KG1 (cell line): Measurements from ENCODE around the gene SPI1.

Source experiments
- DNase-seq: peaks from one replicate; lab custom pipeline; 2025; lab: John Stamatoyannopoulos, UW

Gene SPI1

GRCh38 chr11:47406896-47407745 lies 28.8 kb upstream of the SPI1 start:
- no peak for DNase-seq

GRCh38 chr11:47403571-47403970 lies 25.2 kb upstream of the SPI1 start:
- no peak for DNase-seq

DNA sequence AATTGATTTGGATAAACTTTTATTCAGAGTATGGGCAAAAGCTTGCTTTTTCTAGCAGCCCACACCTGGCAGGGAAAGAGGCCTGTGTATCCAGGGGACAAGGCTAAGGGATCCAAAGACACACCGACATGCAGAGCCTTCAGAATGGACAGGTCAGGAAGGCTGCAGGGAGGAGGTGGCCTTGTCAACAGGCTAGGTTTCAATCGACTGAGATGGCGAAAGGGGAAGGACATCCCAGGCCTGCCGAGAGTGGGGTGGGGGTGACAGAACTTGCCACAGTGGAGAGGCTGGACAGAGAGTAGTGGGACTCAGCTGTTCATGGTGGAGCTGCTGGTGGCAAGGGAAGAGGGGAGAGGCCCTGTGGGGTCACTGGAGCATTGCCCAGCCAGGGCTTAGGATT lies 24.8 kb upstream of the SPI1 start:
- DNase-seq = no peak

- no peak for DNase-seq
Measured at GRCh38 chr11:47400768-47401279, 22.5 kb upstream of the SPI1 start.

DNA sequence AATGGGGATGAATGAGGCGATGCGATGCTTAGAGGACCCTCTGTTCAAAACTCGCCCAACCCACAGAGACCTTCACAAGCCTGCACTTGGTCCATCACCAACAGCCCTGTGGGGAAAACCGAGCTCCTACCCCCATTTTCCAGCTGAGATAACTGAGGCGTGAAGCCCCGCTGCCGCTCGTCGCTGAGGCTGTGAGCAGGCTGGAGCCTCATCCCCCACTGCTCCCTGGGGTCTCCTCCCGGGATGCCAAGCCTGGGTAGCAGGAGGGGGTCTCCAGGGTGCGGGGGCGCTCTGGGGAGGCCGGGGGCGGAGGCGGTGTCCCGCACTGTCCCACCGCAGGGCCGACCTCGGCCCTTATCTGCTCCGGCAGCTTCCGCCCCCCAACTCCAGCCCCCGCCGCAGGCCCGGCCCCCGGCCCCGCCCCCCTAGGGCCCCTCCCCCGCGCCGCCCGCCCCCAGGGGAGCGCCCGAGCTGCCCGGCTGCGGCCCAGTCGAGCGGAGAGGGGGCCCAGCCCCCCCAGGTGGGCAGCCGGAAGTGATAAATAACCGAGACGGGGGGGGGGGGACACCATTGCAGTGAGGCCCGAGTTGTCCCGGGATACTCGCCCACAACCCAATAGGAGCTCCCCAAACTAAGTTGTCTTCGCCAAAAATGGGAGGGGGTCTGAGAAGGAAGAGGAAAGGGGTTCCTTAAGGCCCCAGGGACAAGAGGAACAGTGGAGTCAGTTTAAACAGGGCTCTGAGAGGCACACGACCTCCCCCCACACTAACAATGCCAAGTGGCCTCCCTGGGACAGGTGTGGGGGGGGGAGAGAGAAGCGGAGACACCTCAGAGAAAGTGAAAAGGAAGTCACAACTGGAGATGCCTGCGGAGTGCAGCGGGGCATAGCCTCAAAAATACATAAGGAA lies 21.8 kb upstream of the SPI1 start:
- DNase-seq = no peak

GRCh38 chr11:47398551-47398950 lies 20.2 kb upstream of the SPI1 start:
- DNase-seq = no peak

DNA sequence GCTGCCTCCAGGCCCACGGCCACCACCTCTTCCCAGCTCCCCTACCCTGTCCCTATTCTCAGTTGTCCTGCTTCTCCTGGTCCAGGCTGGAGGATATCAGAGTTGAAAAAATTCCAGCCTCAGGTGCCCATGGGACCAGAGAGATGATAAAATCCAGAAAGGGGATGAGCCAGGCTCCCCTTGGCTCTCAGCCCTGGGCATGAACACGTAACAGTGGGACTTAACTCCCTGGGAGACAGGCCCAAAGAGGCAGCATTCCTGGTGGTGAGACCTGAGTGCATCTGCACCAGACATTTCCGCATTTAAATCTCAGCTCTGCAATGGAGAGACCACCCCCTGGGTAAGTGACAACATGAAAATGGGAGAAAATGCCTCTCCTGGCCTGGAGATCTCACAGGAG lies 19.7 kb upstream of the SPI1 start:
- no peak for DNase-seq

- no peak for DNase-seq
Measured at GRCh38 chr11:47396049-47396320, 17.6 kb upstream of the SPI1 start.

- DNase-seq = no peak
Measured at GRCh38 chr11:47395223-47396048, 17.1 kb upstream of the SPI1 start.

DNA sequence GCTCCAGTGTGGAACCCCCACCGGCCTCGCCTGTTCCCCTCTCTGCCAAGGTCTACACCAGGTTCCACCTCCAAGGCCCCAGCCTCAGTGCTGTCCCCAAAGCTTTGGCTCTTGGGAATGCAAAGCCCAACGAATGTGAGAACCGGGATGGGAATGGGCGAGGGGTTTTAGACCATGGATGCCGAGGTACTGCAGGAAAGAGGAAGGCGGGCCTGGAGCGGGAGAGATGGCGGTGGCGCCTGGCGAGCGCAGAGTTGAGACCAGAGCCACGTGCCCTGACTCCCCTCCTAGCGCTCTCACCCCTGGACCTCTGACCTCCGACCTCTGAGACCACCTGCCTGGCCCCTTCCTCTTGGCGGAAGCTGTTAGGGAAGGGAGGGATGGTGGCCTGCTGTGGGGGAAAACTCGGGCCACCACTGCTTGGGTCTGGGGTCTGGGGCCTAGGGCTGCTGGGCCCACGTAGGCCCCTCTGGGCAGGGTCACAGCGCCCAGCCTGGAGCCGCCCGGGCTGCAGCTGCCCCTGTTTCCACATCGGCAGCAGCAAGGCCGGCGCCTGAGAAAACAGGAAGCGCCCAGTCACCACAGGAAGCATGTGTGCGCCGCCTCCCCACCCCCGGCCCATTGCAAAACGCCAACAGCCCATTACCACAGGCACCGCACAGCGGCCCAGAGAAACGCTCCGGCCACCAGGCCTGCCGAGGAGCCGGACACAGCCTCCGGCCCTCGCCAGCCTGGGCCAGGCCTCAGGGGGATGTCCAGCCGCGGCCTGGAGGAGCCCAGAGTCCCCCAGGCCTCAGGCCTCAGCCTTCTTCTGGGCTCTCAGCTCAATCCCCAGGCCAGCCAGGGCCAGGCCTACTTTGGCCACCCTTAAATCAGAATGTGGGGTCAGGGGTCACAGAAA lies 16.2 kb upstream of the SPI1 start:
- DNase-seq = peak; percentile 57

- DNase-seq = no peak
Measured at GRCh38 chr11:47394050-47394321, 15.6 kb upstream of the SPI1 start.

- no peak for DNase-seq
Measured at GRCh38 chr11:47393163-47394049, 15.1 kb upstream of the SPI1 start.

DNA sequence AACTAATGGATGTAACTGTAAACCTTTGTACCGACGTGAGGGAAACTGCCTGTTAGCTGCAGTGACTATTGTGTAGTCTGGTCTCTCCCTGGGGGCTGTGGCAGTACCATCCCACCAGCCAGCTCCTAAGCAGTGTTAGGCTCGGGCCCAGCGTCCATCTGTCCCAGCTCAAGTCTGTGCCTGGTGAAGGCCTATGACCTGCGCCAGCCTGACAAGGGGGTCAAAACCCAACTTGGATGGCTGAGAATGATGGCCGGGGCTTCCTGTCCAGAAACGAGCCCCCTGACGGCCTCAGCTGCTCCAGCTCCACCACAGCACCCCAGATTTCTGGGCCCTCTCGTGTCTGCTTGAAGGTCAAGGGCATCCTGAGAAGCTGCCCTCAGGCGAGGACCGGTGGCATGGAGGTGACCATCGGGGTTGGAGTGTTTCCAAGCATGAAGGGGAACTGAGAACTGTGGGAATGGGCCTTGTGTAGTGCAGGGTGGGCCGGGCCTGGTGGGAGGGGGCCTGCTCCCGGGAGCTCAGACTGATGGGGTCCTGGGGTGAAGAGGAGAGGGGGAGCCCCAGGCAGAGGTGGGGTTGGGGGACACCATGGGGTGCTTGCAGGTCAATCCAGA lies 14.3 kb upstream of the SPI1 start:
- no peak for DNase-seq

DNA sequence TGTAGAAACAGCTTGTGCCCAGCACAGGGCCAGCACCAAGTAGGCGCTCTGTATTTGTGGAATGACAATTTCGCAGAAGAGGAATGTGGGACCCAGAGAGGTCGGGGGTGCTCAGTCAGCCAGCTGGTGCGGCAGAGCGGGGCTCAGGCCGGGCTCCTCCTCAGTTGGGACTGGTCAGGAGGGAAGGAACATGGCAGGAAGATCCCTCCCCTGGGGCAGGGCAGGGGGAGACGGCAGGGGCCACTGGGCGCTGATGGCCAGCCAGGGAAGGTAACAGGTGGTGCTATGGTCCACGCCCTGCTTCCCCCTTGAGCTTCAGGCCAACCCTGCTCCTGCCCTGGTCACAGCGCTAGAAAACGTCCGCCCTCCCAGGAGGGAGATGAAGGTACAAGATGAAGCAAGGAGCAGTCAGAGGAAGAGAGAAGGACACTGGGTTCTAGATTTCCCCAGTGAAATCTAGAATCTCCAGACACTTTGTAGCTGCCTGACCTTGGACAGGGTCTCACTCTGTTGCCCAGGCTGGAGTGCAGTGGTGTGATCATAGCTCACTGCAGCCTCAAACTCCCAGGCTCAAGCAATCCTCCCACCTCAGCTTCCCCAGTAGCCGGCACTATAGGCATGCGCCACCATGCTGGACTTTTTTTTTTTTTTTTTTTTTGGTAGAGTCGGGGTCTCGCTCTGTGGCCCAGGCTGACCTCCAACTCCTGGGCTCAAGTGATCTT lies 13.5 kb upstream of the SPI1 start:
- no peak for DNase-seq

DNA sequence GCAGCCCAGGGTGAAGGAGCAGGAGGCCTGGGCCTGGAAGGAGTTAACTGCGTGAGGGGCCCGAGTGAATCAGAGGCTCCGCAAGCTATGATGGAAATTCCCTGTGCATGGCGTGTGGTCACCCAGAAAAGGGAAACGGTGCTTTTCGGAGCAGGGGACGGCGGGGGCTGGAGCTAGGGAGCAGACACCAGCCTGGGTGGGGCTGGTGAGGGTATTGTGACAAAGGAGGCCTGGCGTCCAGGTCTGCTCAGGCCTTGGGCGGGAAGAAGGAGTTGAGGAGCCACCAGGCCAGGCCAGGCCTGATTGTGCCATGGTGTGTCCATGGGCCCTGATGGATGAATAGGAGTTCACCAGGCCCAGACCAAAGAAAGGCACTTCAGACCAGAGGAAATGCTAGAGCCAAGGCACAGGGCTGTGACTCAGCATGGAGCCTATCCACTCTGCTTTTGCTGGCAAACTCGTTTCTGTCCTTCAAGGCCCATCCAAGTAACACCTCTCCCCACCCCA lies 12.8 kb upstream of the SPI1 start:
- no peak for DNase-seq

GRCh38 chr11:47390422-47390760 lies 12.0 kb upstream of the SPI1 start:
- no peak for DNase-seq

GRCh38 chr11:47389577-47390421 lies 11.5 kb upstream of the SPI1 start:
- DNase-seq = no peak
